Measurements from ENCODE around the gene TMEM19. TPM values are rescaled to one million over a fixed set of nuclear protein-coding genes. Genes with fewer than 3 reads are reported as not detected.
A peak's percentile ranks its signal among the peaks of the same experiment; 100 is the strongest.

The TMEM19 gene
- total RNA-seq (10 to 100 TPM in 3 of 5 donors, 1 to 10 TPM in 2; 7.6 to 80.5 (median 11.6) TPM), polyA plus RNA-seq (10 to 100 TPM in 2 of 3 donors, 1 to 10 TPM in 1; 8.5 to 11.8 (median 10.7) TPM)
- long read RNA-seq, donor 1, full-length matches to known transcripts: 2 of 2 reads
- long read RNA-seq, donor 1, partial matches to known transcripts: 0 of 2 reads
- long read RNA-seq, donor 1, other reads (novel, unspliced or antisense): 0 of 2 reads
- long read RNA-seq, donor 2, full-length matches to known transcripts: 4 of 4 reads
- long read RNA-seq, donor 2, partial matches to known transcripts: 0 of 4 reads
- long read RNA-seq, donor 2, other reads (novel, unspliced or antisense): 0 of 4 reads
- long read RNA-seq, donor 3, full-length matches to known transcripts: 2 of 2 reads
- long read RNA-seq, donor 3, partial matches to known transcripts: 0 of 2 reads
- long read RNA-seq, donor 3, other reads (novel, unspliced or antisense): 0 of 2 reads
- long read RNA-seq, donor 4: 0 reads
- long read RNA-seq, donor 5, full-length matches to known transcripts: 3 of 3 reads
- long read RNA-seq, donor 5, partial matches to known transcripts: 0 of 3 reads
- long read RNA-seq, donor 5, other reads (novel, unspliced or antisense): 0 of 3 reads
- long read RNA-seq, donor 6, full-length matches to known transcripts: 9 of 18 reads
- long read RNA-seq, donor 6, partial matches to known transcripts: 9 of 18 reads
- long read RNA-seq, donor 6, other reads (novel, unspliced or antisense): 0 of 18 reads
- long read RNA-seq, donor 7, full-length matches to known transcripts: 3 of 8 reads
- long read RNA-seq, donor 7, partial matches to known transcripts: 5 of 8 reads
- long read RNA-seq, donor 7, other reads (novel, unspliced or antisense): 0 of 8 reads
- long read RNA-seq, donor 8, full-length matches to known transcripts: 4 of 4 reads
- long read RNA-seq, donor 8, partial matches to known transcripts: 0 of 4 reads
- long read RNA-seq, donor 8, other reads (novel, unspliced or antisense): 0 of 4 reads
- long read RNA-seq, donor 9, full-length matches to known transcripts: 2 of 7 reads
- long read RNA-seq, donor 9, partial matches to known transcripts: 5 of 7 reads
- long read RNA-seq, donor 9, other reads (novel, unspliced or antisense): 0 of 7 reads
- long read RNA-seq, donor 10, full-length matches to known transcripts: 3 of 3 reads
- long read RNA-seq, donor 10, partial matches to known transcripts: 0 of 3 reads
- long read RNA-seq, donor 10, other reads (novel, unspliced or antisense): 0 of 3 reads

GRCh38 chr12:71685914-71686657 lies at the start of gene TMEM19:
Gene TMEM19, plus strand, starts transcription at chr12:71686082. Its CDS starts 599 bp downstream, at chr12:71686681.
- TF ChIP-seq, protein P1, sequence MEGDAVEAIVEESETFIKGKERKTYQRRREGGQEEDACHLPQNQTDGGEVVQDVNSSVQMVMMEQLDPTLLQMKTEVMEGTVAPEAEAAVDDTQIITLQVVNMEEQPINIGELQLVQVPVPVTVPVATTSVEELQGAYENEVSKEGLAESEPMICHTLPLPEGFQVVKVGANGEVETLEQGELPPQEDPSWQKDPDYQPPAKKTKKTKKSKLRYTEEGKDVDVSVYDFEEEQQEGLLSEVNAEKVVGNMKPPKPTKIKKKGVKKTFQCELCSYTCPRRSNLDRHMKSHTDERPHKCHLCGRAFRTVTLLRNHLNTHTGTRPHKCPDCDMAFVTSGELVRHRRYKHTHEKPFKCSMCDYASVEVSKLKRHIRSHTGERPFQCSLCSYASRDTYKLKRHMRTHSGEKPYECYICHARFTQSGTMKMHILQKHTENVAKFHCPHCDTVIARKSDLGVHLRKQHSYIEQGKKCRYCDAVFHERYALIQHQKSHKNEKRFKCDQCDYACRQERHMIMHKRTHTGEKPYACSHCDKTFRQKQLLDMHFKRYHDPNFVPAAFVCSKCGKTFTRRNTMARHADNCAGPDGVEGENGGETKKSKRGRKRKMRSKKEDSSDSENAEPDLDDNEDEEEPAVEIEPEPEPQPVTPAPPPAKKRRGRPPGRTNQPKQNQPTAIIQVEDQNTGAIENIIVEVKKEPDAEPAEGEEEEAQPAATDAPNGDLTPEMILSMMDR (IDR thresholded peaks at IDR 0.05): peak in 2 of 7 experiments; percentile 18 to 19
- no peak for TF ChIP-seq EP300 (IDR thresholded peaks at IDR 0.05)
- TF ChIP-seq POLR2A (IDR thresholded peaks at IDR 0.05): no peak
- TF ChIP-seq POLR2AphosphoS5 (IDR thresholded peaks at IDR 0.05): peak; percentile 31 to 76 (median 60)
- Histone ChIP-seq H3K27ac (peak within 1 kb of the TSS; percentile 90 to 95 (median 93)), H3K4me3 (peak within 1 kb of the TSS; percentile 67 to 83 (median 68)), H3K9me3 (no peaks in the 10 kb centered on the region), H3K36me3 (peaks cover 0 to 5% (median 0%) of the 10 kb centered on the region in 4 donors), H3K27me3 (no peaks in the 10 kb centered on the region), H3K4me1 (peaks cover 26 to 40% (median 33%) of the 10 kb centered on the region in 4 donors)
- 0 to 1% (median 0%) methylated on average over 23 to 63 of the region's 63 CpGs for WGBS, 5 donors
- intact Hi-C loops (cut with DNase I; ENCODE audit: low total_unique reads): no loop called here
- DNase-seq: peak; percentile 93 to 97

DNA sequence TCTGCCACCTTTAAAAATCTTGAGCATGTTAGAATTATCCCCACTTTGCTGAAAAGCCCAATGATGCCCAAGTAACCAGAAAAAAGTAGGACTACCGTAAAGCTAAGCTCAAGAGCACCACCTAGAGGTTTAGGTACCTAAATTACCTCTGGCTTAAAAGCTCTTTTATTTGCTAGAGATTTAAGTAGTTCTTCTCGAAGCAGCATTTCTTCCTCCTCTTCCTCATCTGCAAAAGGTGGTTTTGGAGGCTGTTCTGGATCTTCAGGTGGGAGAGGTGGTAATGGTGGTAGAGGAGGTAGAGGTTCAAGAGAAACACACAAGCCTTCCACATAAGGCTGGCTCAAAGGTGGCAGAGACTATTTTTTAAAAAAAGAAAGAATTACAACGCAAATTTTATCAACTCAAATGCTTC lies 49.2 kb upstream of the TMEM19 start:
- Histone ChIP-seq H3K27me3 (no peaks in the 10 kb centered on the region), H3K27ac (no peak overlapping the region), H3K4me1 (peaks cover 0 to 4% (median 0%) of the 10 kb centered on the region in 4 donors), H3K9me3 (no peaks in the 10 kb centered on the region), H3K4me3 (no peak overlapping the region), H3K36me3 (peaks cover 49 to 100% (median 94%) of the 10 kb centered on the region in 4 donors)
- intact Hi-C loops (cut with DNase I; ENCODE audit: low total_unique reads): no loop called here
- DNase-seq: peak in 1 of 2 donors; percentile 83
- WGBS, 5 donors: 24 to 34% (median 31%) methylated on average over 3 of the region's 3 CpGs
- TF ChIP-seq, protein P1 (IDR thresholded peaks at IDR 0.05): peak in 5 of 7 experiments; percentile 24 to 70 (median 43)
- TF ChIP-seq POLR2AphosphoS5 (IDR thresholded peaks at IDR 0.05): no peak
- no peak for TF ChIP-seq EP300 (IDR thresholded peaks at IDR 0.05)
- no peak for TF ChIP-seq POLR2A (IDR thresholded peaks at IDR 0.05)

GRCh38 chr12:71638499-71638898 lies 47.4 kb upstream of the TMEM19 start:
- Histone ChIP-seq H3K4me3 (no peak overlapping the region), H3K27ac (no peak overlapping the region), H3K9me3 (no peaks in the 10 kb centered on the region), H3K36me3 (peaks cover 40 to 100% (median 94%) of the 10 kb centered on the region in 4 donors), H3K27me3 (no peaks in the 10 kb centered on the region), H3K4me1 (peaks cover 0 to 20% (median 0%) of the 10 kb centered on the region in 4 donors)
- intact Hi-C loops (cut with DNase I; ENCODE audit: low total_unique reads): no loop called here
- TF ChIP-seq POLR2AphosphoS5 (IDR thresholded peaks at IDR 0.05) (no peak), POLR2A (IDR thresholded peaks at IDR 0.05) (no peak), EP300 (IDR thresholded peaks at IDR 0.05) (no peak)
- TF ChIP-seq, protein P1 (IDR thresholded peaks at IDR 0.05): no peak
- no peak for DNase-seq

All from stomach (tissue), 19 donors.